WTC11 (cell line): ENCODE data around the gene SMIM41. TPM values are rescaled to one million over a fixed set of nuclear protein-coding genes. Genes with fewer than 3 reads are reported as not detected.

ENCODE experiments used
- ATAC-seq: fragments of 200-7000 bp; cut with Tn5 transposase; 2 replicates; pipeline ENCODE4 v1.10.0; 2021; ENCODE audit warnings: mild to moderate bottlenecking, moderate library complexity
- CTCF ChIA-PET: fragments of 300-600 bp; sonication (Branson Sonifier 250); formaldehyde crosslinking; loops from one replicate; lab custom pipeline; 2021; ENCODE audit warnings: antibody characterized with exemption; lab: Charles Lee
- POLR2A ChIA-PET: fragments of 350-600 bp; sonication (Branson Sonifier 250); formaldehyde crosslinking; loops from one replicate; lab custom pipeline; 2021; ENCODE audit warnings: antibody characterized with exemption; lab: Charles Lee
- DNase-seq: peaks from one replicate; pipeline ENCODE4 v3.0.0; 2021; ENCODE audit warnings: low spot score
- H3K27ac Mint-ChIP-seq: 2 replicates; pipeline ENCODE4 v1.8.0; 2021; ENCODE audit warnings: mixed read lengths
- H3K27me3 Mint-ChIP-seq: 2 replicates; pipeline ENCODE4 v1.8.0; 2021; ENCODE audit warnings: low read depth, mild to moderate bottlenecking, moderate library complexity, mixed read lengths
- H3K36me3 Mint-ChIP-seq: 2 replicates; pipeline ENCODE4 v1.8.0; 2021; ENCODE audit warnings: mixed read lengths
- H3K4me1 Mint-ChIP-seq: 2 replicates; pipeline ENCODE4 v1.8.0; 2022; ENCODE audit warnings: mixed read lengths
- H3K4me3 Mint-ChIP-seq: 2 replicates; pipeline ENCODE4 v1.8.0; 2021; ENCODE audit warnings: mild to moderate bottlenecking, moderate library complexity, mixed read lengths
- H3K9me3 Mint-ChIP-seq: 2 replicates; pipeline ENCODE4 v1.8.0; 2021; ENCODE audit warnings: mixed read lengths
- AR ChIP-seq: fragments of 250-450 bp; sonication (Bioruptor Pico); IDR thresholded peaks from 2 replicates; pipeline ENCODE4 v1.9.0; 2021; ENCODE audit warnings: mild to moderate bottlenecking
- ATF3 ChIP-seq: sonication (generic); formaldehyde crosslinking; conservative IDR thresholded peaks from 2 replicates; pipeline ENCODE4 v1.8.1; 2022; ENCODE audit warnings: mild to moderate bottlenecking, missing genetic modification reagents
- CREB1 ChIP-seq: sonication (generic); formaldehyde crosslinking; IDR thresholded peaks from 2 replicates; pipeline ENCODE4 v1.8.0; 2023; ENCODE audit warnings: mild to moderate bottlenecking, missing genetic modification reagents
- CTCF ChIP-seq: fragments of 200-600 bp; IDR thresholded peaks from 2 replicates; pipeline ENCODE4 v1.8.0; 2022; ENCODE audit warnings: antibody characterized with exemption
- ESRRA ChIP-seq: sonication (generic); formaldehyde crosslinking; IDR thresholded peaks from 2 replicates; pipeline ENCODE4 v1.8.1; 2022; ENCODE audit warnings: mild to moderate bottlenecking, missing genetic modification reagents, borderline replicate concordance
- GRHL2 ChIP-seq: fragments of 250-450 bp; sonication (Bioruptor Pico); IDR thresholded peaks from 2 replicates; pipeline ENCODE4 v1.8.0; 2022; ENCODE audit warnings: mild to moderate bottlenecking, moderate library complexity; ENCODE audit not compliant: insufficient replicate concordance, severe bottlenecking
- HMGXB4 ChIP-seq: sonication (generic); formaldehyde crosslinking; IDR thresholded peaks from 2 replicates; pipeline ENCODE4 v1.8.1; 2023; ENCODE audit warnings: mild to moderate bottlenecking, moderate library complexity, missing genetic modification reagents
- IRF1 ChIP-seq: sonication (generic); formaldehyde crosslinking; IDR thresholded peaks from 2 replicates; pipeline ENCODE4 v1.8.0; 2023; ENCODE audit warnings: missing genetic modification reagents
- NR1H2 ChIP-seq: sonication (generic); formaldehyde crosslinking; IDR thresholded peaks from 2 replicates; pipeline ENCODE4 v1.9.0; 2021; ENCODE audit warnings: mild to moderate bottlenecking, moderate library complexity, missing genetic modification reagents
- RELA ChIP-seq: sonication (generic); formaldehyde crosslinking; IDR thresholded peaks from 2 replicates; pipeline ENCODE4 v1.8.1; 2022; ENCODE audit warnings: missing genetic modification reagents, mild to moderate bottlenecking, borderline replicate concordance
- SOX15 ChIP-seq: fragments of 250-450 bp; sonication (Bioruptor Pico); IDR thresholded peaks from 2 replicates; pipeline ENCODE4 v1.9.0; 2021; ENCODE audit warnings: mild to moderate bottlenecking
- USF2 ChIP-seq: sonication (generic); formaldehyde crosslinking; IDR thresholded peaks from 2 replicates; pipeline ENCODE4 v1.8.1; 2023; ENCODE audit warnings: mild to moderate bottlenecking, missing genetic modification reagents, moderate library complexity
- ZNF232 ChIP-seq: sonication (generic); formaldehyde crosslinking; IDR thresholded peaks from 2 replicates; pipeline ENCODE4 v1.8.0; 2022; ENCODE audit warnings: mild to moderate bottlenecking, missing genetic modification reagents
- ZNF425 ChIP-seq: fragments of 250-450 bp; sonication (Bioruptor Pico); conservative IDR thresholded peaks from 2 replicates; pipeline ENCODE4 v1.9.0; 2021; ENCODE audit warnings: mild to moderate bottlenecking
- ZNF532 ChIP-seq: fragments of 250-450 bp; sonication (Bioruptor Pico); IDR thresholded peaks from 2 replicates; pipeline ENCODE4 v1.9.0; 2021; ENCODE audit warnings: mild to moderate bottlenecking, borderline replicate concordance
- total RNA-seq: library from RNA; stranded (reverse); gene quantifications from 3 replicates; pipeline ENCODE4 v1.2.3, GENCODE V29; 2021

Gene SMIM41
- total RNA-seq, 1 experiment from 2014 or later, result not detected

GRCh38 chr12:52082988-52083637 is 3.6 kb downstream of the SMIM41 start:
- H3K4me3 Mint-ChIP-seq, result no peak overlapping the region
- no peak for TF ChIP-seq CREB1 (CRISPR knock-in tag)
- TF ChIP-seq ZNF532, result no peak
- no peak for TF ChIP-seq ESRRA (CRISPR knock-in tag)
- no peak for TF ChIP-seq NR1H2
- no peak for TF ChIP-seq ATF3 (CRISPR knock-in tag)
- no peak for TF ChIP-seq GRHL2 (CRISPR knock-in tag)
- no peak for TF ChIP-seq ZNF425 (CRISPR knock-in tag)
- TF ChIP-seq RELA (CRISPR knock-in tag), result peak; percentile 62; the same call in 1 of the 2 replicates
- TF ChIP-seq IRF1, result no peak
- 0 out of 2 replicates have a peak, but pooled peaks have one; percentile 22 for TF ChIP-seq AR (CRISPR knock-in tag)
- no peak for TF ChIP-seq HMGXB4 (CRISPR knock-in tag)
- no peak for TF ChIP-seq SOX15
- peak; percentile 92 for TF ChIP-seq CTCF
- TF ChIP-seq ZNF232 (CRISPR knock-in tag), result no peak
- no peak for TF ChIP-seq USF2 (CRISPR knock-in tag)
- TF ChIP-seq, all 79 proteins: peak for 3
- ChIA-PET CTCF (interaction anchor here (0.6 to 11.4 kb wide), 22 partner anchors 8 to 219 kb away, joined by 3 to 388 read pairs (median 6); partner anchors contain the start of genes ATG101 and NR4A1), POLR2A (interaction anchor here (2.7 to 3.0 kb wide), 2 partner anchors 14 to 57 kb away, joined by 11 read pairs; partner anchors contain the start of gene ATG101)
- Mint-ChIP-seq H3K36me3 (peaks cover 2% of the 10 kb centered on the region), H3K9me3 (no peaks in the 10 kb centered on the region), H3K27me3 (no peaks in the 10 kb centered on the region), H3K4me1 (peaks cover 19% of the 10 kb centered on the region), H3K27ac (no peak overlapping the region)
- DNase-seq (peak; percentile 83), ATAC-seq (peak; percentile 46)
